ENCODE results near the gene VAT1L.

VAT1L gene

DNA sequence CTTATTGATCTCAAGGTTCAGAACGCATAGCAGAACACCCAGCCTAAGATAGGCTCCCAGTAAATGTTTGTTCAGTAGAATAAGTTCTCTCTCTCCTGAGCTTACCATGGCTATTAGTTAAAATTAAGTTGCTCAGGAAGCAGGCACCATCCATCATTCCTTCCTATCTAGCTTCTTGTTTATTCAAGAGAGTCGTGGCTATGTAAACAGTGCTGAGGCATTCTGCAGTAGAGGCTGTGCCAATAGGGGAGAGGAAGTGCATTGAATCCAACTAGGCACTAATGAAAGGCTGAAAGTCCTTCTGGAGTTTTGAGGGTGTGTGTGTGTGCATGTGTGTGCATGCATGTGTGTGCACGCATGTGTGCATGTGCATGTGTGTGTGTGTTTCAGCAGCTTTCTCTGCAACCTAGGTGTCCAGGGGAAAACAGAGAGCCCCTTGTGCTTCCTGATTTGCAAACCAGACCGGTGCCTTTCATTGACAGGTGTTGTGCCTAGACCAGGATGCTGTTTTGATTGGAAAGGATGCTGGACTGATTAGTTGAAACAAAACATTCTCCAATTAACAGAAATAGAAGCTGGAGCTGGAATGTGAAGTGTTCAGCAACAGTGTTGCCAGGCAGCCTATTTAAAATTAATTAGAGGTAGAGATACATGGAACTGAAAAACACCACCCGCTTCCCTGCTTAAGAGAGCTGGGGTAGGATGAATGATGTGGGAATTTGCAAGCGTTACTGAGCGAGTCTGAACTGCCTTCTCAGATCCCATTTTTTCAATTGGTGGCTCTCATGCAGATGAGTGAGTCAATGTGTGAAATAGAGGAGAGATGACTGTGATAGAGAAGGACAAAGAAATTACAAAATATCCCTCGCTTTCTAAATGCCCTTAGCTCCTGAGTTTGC is 130.7 kb downstream of the VAT1L start:
- DNase-seq, result no peak

DNA sequence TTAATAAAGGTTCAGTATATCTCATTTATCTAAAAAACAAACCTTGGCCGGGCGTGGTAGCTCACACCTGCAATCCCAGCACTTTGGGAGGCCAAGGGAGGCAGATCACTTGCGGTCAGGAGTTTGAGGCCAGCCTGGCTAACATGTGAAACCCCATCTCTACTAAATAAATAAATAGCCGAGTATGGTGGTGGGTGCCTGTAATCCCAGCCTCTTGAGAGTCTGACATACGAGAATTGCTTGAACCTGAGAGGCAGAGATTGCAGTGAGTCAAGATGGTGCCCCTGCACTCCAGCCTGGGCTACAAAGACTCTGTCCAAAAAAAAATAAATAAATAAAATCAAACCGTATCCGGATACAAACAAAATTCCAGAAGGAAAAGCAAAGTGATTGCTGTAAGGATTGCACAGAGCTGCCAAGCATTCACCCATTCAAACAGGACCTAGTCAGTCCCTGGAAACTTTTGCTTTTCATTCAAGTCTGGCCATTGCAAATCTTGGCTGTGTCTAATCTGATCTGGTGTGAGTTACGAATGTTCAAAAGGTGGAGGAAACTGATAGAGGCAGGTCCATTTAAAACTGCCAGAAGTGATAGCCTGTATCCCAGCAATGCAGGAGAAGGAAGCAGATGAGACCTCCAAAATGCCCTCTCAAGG is 131.5 kb downstream of the VAT1L start:
- DNase-seq, result no peak

DNA sequence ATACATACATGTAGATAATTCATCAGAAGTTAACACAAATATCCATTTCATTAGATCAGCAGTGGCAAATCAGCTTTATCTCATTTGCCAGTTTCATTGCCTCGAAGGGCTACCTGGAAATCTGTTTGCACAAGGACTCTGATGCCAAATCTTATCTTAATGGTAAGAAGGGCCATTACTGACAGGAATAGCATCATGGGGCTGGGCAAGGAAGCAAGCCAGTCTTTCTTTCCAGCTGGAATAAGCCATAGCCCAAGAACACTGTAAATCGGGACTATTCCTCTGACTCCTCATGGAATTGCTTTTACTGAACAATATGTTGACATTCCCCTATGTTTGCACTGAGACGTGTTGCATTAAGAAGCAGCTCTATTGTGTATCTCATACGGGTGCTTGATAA is 132.6 kb downstream of the VAT1L start:
- no peak for DNase-seq

DNA sequence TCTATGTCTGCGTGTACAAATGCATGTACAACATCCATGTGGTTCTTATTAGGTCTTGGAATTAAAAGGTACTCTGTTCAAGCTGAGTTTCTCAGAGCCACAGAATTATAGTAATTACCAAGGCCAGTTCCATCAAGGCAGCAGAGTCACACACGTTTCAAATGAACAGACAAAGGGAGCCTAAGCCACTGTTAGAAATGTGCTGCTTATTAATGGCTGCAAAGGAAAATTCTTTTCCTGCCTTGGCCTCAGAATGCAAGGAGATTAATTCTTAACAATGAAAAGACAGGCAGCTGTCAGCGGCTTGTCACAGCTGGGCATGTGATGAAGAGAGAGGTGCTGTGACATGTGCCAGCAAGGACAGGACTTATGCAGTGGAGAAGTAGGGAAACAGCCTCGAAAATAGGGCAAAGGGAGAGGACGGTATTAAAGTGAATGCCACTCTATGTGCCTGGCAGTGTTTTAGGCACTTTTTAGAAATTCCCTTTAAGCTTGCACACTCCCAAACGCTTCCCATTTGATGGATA is 133.9 kb downstream of the VAT1L start:
- no peak for DNase-seq

DNA sequence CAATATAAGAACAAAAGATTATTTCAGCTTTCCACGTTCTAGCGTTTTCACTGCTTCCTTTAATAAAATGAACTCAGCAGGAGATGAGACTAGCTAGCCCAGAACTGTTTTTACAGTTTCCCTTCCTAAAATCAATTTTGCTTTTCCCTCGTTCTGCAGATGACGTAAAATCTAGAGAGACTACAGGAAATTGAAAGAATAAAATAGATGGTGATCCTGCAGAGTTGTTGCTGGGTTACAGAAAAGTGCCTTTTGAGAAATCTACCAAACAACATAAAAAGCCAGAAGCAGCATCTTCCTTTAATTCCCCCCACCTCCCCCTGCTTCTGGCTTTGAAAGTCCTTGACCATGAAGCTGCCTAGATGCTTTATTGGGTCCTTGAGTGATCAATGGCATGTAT is 137.2 kb downstream of the VAT1L start:
- peak; percentile 9 for DNase-seq

DNA sequence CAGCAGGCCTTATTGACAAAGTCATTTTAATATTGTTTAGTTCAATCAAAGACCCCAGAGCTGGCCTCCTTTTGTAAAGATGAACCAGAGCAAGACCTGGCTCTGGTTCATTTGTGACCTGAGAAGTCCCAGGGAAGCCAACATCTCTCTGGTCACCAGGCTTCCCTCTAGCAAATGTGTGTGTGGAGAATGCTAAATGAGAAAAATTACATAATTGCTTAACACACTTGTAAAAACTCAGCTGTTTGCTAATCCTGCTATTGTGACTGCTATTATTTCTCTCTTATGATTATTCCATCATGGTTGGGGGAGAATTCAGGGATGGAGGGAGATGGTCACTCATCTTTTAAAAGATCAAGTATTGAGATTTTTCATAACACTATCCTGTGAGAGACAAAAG is 139.7 kb downstream of the VAT1L start:
- no peak for DNase-seq

DNA sequence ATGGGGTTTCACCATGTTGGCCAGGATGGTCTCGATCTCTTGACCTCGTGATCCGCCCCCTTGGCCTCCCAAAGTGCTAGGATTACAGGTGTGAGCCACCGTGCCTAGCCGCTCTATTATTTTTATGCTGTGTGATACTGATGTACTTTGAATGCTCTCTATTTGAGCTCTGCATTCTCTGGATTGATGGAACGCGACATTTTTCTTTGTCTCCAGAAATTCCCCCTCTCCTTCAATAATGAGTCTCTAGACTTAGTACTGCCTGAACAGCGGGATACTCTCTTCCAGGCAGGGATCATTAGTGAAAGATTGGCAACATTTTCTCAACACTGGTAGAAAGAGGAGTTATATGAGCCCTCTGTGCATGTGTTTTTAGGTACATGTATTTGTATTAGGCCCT is 140.6 kb downstream of the VAT1L start:
- DNase-seq, result no peak

DNA sequence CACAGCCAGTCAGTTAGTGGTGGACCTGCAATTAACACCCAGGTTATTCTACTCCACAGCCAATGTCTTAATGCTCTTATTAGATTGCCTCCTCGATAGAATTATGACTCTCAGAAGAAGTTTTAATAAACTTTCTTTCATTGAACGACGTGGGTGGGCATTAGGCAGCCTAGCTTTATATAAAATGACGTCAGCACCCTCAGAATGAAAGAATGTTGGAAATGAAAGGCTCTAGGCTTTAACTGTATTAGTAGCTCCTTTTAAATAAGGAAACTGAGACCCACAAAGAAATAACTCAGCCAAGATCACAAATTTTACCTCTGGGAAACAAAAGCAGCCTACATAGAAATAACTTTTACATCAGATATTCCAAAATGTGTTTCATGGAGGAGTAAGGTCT is 142.7 kb downstream of the VAT1L start:
- DNase-seq, result no peak

DNA sequence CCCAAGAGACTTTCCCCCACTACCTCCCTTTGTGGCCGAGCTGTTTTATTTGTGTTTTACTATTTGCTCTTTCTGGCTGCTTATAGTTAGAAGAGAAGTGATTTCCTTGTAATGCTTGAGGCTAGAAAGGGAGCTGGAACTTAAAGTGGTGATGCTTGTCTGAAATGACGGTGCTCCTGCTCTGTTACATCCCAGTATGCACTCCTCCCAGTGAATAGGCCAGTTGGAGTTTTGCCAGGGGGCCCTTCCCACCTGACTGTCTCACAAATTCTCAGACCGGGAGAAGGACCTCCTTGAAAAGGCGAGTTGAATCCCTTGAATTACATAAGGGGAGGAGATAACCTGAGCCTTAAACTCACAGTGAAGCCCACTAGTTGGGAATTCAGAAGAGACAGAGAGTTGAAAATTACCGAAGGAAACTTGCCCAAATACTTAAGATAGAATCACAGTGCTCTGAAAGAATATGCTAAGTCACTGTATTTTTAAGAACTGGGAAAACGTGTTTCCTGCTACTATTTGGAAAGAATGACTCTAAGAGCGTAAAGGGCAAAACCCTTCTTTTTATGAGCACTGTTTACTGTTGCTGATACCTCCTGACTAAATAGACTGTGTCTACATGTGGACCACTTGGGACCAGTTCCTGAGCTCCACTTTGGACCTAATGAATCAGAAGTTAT is 149.2 kb downstream of the VAT1L start:
- no peak for DNase-seq

DNA sequence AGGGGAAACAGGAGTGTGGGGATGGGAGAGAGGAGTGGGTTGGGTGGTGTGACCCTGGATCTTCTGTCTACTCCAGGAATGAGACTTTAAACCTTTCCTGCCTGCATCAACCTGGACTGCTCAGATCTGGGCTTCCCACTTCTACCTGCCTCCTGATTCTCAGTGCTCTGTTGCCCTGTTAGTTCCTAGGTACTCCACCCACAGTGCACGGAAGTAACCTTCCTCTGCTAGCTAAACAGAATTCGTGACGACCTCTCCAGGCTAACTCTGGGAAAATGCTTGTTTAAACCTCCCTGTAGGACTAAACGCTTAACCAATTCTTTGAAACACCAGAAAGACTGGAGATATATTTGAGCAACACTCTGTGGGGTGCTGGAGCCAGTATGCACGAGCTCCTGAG is 150.5 kb downstream of the VAT1L start:
- DNase-seq, result no peak

DNA sequence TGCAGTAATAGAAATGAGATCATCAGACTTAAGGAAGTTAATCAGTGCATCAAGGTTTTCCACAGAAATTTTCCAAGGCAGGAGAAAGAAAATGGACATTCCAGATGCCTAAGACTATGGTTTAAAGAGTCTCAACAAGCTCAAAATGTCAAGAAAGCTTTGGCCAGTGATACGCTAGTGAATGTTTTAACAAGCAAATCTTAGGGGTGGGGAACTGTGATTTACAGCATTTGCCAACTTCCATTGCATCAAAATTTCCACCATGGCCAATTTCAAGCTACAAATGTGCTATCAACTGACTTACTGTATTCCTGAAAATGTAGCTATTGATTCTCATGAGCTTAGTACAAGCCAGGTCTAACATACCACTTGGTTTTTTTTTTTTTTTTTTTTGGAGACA is 151.6 kb downstream of the VAT1L start:
- no peak for DNase-seq

DNA sequence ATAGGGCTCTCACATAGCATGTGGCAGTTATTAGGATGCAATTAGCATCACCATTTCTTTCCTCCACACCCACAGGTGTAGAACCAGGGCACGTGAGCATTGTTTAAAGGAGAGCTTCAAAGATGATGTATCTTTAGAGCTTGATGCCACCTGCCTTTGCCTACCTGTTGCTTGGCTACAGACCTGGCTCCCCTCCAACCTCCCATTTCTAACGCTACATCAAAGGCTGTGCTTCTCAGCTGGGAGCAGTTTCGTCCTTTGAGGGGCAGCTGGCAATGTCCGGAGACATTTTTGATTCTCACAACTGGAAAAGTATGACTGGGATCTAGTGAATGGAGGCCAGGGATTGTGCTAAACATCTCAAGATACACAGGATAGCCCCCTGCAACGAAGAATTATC is 155.4 kb downstream of the VAT1L start:
- DNase-seq, result no peak

DNA sequence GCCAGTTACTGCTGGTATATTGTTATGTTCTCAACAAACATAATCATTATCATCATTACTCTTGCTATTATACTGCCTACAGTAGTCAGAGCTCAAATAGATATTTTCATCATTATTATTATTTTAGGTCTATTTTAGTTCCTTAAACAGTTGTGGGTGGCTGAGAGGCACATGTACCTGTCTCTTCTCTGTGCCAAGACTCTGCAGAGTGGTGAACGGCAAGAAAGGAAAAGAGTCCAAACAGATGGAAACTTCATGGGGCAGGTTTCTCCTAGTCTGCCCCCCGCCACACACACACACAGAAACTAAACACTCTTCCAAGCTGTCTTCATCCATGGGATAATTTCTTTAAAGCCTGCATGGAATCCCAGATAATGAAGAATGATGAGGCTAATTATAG is 156.3 kb downstream of the VAT1L start:
- no peak for DNase-seq

DNA sequence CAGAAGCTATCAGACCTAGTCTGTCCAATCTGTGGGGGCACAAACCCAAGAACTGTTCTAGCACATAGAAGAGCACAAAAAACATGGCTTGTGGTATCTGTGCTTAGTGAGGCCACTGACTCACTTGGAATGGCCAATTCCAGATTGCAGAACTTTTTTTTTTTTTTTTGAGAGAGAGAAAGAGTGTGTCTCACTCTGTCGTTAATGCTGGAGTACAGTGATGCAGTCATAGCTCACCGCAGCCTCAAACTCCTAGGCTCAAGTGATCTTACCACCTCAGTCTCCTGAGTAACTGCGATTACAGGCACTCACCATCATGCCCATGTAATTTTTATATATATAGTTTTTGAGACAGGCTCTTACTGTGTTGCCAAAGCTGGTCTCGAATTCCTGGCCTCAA is 156.8 kb downstream of the VAT1L start:
- DNase-seq, result no peak

DNA sequence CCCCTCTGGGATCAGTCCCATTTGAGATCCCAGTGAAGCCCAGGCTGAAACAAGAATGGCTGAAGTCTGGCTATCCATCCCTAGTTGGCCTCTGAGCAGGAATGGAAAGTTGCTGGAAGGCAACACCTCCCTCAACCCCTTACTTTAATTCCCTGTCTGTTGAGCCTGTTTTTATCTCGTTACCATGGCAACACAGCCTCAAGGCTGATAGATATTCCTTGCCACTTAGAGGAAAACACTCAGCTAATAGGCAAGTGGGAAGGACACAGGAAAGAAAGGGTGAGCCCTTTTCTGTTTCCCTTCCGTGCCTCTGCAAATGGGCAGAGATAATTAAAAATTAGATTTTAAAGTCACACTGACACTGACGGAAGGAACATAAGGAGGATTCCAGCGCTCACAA is 158.5 kb downstream of the VAT1L start:
- no peak for DNase-seq

DNA sequence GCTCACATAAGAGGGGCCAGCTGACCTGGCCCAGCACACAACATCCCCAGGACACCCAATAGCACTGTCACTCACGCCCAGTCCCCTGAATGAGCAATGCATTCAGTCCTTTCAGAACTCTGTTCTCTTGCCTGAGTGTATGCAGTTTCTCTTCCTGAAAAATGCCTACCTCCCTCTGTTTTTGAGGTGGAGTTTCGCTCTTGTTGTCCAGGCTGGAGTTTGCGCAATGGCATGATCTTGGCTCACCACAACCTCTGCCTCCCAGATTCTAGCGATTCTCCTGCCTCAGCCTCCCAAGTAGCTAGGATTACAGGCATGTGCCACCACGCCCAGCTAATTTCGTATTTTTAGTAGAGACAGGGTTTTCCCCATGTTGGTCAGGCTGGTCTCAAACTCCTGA is 159.2 kb downstream of the VAT1L start:
- DNase-seq, result peak; percentile 94

DNA sequence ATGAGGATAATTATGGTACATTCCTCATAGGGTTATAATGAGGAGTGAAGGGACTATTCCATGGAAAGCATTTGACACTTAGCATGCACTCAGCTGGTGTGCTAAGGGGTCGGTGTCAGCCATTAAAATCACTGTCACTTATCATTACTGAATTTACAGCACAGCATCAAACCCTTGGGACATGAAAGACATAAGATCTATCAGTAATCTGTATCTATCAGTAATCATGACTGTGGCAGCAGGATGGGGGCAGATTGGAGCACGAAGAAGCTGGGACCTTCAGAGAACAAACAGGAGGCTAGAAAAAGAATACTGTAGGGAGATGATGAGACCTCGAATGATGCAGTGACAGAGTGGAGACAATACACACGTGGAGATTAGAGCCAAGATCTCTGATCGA is 160.5 kb downstream of the VAT1L start:
- no peak for DNase-seq

DNA sequence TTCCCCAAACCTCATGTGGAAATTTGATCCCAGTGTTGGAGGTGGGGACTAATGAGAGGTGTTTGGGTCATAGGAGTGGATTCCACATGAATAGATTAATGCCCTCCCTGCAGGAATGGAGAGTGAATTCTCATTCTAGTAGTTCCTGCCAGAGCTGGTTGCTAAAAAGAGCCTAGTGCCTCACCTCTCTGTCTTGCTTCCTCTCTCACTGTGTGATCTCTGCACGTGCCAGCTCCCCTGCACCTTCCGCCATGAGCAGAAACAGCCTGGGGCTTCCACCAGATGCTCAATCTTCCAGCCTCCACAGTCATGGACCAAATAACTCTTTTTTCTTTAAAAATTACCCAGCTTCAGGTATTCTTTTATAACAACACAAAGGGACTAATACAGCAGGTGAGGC is 161.1 kb downstream of the VAT1L start:
- no peak for DNase-seq

DNA sequence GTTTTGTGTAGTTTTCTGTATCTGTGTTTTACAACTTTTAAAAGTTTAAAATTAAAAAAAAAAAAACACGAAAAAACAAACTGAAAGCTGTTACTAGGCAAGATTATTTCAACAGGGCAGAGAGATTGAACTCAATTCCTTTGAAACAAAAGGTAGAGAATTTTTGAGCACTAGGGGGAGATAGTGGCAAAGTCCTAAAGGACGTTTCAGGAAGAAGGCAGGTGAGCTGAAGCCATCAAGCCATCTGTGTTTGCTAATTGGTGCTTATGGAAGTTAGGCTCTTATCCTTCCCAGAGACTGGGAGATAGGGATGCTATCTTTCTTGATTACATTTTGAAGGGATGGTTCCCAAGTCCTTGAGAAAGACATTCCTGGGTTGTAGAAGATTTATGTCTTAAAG is 163.4 kb downstream of the VAT1L start:
- no peak for DNase-seq

DNA sequence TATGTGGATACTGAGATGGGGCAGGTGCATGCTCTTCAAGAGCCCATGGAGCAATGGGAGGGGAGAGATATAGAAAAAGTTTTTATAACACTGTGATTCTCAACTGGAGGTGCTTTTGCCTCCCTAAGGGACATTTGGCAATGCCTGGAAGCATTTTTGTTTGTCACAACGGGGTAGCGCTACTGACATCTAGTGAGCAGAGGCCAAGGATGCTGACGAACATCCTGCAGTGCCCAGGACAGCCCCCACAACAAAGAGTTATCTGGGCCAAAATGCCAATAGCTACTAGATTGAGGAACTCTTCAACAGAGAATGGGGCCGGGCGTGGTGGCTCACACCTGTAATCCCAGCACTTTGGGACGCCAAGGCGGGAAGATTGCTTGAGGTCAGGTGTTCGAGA is 166.8 kb downstream of the VAT1L start:
- DNase-seq, result no peak

DNA sequence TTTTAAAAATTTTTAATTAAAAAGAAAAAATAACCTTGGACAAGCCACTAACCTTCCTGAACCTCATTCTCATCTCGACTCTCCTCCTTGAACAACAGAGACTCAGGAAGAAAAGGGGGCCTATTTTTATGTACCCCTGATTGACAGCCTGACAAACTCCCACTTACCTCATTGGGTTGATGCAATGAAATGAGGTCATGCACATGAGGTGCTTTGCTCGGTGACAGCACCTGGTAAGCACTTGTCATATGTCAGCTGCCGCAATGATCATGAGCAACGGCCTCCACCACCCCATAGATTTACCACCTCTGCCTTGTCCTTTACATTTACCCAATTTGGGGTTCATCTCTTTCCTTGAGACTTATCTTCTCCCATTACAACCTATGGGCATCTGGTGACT is 167.9 kb downstream of the VAT1L start:
- DNase-seq, result no peak

DNA sequence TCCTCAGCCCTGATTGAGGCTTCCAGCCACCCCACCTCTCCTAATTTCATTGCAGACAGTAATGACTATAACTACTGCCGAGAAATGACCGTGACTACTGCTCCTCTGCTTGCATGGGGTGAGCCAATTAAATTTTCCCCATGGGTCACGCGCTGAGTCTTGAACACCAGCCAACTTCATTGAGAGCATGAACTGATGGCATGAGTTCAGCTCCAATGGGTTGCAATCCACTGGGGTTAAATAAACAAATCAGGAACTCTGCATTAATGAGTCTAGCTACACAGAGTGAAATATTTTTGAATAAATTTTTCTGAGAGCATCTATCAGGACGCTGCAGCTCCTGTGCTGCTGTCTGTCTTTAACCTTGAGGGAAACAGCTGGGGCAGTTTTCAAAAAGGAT is 172.4 kb downstream of the VAT1L start:
- no peak for DNase-seq

DNA sequence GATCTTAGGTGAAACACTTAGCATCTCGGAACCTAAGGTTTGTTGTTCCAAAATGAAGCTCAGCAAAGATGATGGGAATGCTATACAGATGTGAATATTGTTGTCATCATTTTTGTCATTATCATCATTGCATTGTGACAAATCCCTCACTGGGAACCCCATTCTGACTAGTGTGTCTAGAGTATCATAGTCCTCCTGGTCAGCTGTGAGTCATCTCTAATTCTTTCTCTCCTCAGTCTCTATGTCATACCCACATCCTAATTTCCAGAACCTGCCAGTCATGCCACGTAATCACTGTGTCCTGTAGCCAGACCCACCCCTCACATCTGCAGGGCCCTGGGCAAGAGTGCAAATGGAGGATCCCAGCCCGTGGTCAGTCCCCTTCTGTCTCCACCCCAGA is 173.4 kb downstream of the VAT1L start:
- DNase-seq, result no peak

DNA sequence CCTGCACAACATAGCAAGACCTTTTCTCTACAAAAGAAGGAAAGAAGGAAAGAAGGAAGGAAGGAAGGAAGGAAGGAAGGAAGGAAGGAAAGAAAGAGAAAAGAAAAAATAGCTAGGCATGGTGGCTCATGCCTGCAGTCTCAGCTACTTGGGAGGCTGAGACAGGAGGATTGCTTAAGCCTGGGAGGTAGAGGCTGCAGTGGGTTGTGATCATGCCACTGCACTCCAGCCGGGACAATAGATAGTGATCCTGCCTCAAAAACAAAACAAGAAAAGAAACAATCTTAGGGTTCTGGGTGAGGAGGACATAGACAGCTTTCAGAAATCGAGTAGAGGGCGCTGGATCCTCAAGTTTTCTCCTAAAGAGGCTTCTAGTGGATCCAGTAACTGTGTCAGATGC is 174.3 kb downstream of the VAT1L start:
- DNase-seq, result no peak
